ENCODE measurements around the gene KRTAP10-8.
"Not testable (repeated sequence)": the region's sequence is repeated elsewhere in the genome, so short reads cannot be mapped to it uniquely, and the experiment has no call there.

The KRTAP10-8 gene

DNA sequence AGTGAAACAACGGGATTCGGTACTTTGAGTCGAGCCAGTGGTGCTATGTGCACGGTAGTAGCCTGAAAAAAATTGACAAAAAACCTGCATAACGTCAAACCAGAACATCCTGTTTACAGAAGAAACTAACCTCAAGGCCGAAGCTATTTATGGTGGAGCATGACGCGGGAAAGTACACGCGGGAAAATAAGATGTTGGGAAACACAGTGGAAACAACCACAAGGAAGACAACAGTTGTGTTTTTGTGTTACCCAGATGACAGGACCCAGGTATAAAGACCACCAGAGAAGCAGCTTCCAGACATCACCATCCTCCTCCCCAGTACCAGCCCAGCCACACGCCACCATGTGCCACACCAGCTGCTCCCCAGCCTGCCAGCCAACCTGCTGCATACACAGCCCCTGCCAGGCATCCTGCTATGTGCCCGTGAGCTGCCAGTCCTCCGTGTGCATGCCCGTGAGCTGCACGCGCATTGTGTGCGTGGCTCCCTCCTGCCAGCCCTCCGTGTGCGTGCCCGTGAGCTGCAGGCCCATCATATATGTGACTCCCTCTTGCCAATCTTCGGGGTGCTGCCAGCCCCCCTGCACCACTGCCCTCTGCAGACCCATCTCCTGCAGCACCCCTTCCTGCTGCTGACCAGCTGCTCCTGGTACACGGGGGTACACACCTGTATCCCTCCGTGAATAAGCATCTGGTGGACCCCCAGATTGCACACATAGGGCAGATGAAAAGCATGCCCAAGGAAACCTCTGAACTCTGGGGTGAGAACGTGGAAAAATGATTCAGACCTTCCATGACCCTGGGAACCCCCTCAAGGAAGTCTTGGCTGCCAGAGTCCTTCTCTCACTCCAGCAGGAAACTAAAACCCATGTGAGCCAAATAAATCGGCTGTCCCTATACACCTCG is 46.0 kb downstream of the KRTAP10-8 start, which contains the start of gene KRTAP12-3:
TSS of gene KRTAP12-3 (plus strand) at position 298 of the 906 bp plus-strand sequence. CDS start at position 346, 48 bp downstream.
- Histone ChIP-seq H3K27ac (peak within 1 kb of the TSS in 8 of 21 experiments; percentile 16 to 75 (median 62)), H3K4me3 (no peak within 1 kb of the TSS)

DNA sequence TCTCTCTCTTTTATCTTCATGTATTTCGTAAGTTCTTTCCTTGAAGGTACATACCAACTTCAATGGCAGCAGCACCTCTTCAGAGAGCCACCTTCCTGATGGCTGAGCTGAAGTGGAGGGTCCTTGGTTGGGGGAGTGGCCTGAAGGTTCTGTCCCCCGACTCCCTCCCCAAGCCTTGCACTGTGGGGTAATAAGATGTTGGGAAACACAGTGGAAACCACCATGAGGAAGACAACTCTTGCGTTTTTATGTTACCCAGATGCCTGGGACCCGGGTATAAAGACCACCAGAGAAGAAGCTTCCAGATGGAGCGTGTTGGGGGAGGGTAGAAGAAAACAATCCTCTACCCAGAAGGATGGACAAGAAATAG is 46.6 kb downstream of the KRTAP10-8 start:
- peak overlapping the region in 6 of 21 experiments; percentile 3 to 75 (median 48) for H3K27ac ChIP-seq
- no peak overlapping the region for H3K4me3 ChIP-seq

DNA sequence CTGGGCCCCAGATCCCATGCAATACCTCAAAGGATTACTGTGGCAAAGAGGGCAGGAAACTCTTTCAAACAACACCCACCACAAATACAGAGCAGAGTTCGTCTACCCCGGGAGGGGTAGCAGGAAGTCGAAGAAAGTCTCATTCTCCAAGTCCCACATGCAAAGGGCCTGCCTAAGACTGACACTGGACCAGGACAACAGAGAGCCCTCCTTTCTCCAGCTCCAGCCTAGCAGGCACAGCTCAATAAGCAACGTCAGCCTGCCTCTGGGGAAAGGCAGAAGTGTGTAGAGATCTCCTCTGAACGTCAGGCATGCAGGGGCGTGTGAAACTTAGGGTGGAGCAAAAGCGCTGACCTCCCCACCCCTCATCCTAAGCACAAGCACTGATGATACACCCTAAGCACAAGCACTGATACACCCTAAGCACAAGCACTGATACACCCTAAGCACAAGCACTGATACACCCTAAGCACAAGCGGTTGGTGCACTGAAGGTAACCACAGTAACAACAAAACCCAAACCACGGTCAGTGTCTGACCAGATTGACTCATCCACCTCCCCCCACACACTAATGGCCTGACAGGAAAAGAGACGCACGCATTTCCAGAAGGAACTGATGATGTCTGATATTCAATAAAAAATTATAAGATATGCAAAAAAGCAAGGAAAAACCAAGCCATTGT is 47.2 kb downstream of the KRTAP10-8 start:
- Histone ChIP-seq H3K27ac (peak overlapping the region in 6 of 21 experiments; percentile 3 to 75 (median 48)), H3K4me3 (no peak overlapping the region)

DNA sequence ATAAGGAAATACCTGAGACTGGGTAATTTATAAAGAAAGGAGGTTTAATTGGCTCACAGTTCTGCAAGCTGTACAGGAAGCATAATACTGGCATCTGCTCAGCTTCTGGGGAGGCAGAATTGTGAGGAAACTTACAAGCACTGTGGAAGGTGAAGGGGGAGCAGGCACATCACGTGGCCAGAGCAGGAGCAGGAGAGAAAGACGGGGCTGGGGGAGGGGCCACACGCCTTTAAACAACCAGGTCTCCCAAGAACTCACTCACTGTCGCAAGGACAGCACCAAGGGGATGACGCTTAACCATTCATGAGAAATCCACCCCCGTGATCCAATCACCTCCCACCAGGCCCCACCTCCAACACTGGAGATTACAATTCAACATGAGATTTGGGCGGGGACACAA is 49.7 kb downstream of the KRTAP10-8 start:
- H3K27ac ChIP-seq, H3K4me3 ChIP-seq: not testable (repeated sequence)

Measured in skin epidermis (tissue), 12 donors.